Raji (cell line): ENCODE measurements around the gene MAP3K8.
A peak's percentile ranks its signal among the peaks of the same experiment; 100 is the strongest.

Experiments
- POLR2A ChIP-seq: IDR thresholded peaks from 2 replicates; pipeline ENCODE4 v1.6.1; 2011; ENCODE audit warnings: low read depth, low read length, control low read depth; ENCODE audit not compliant: insufficient read depth

The MAP3K8 gene

DNA sequence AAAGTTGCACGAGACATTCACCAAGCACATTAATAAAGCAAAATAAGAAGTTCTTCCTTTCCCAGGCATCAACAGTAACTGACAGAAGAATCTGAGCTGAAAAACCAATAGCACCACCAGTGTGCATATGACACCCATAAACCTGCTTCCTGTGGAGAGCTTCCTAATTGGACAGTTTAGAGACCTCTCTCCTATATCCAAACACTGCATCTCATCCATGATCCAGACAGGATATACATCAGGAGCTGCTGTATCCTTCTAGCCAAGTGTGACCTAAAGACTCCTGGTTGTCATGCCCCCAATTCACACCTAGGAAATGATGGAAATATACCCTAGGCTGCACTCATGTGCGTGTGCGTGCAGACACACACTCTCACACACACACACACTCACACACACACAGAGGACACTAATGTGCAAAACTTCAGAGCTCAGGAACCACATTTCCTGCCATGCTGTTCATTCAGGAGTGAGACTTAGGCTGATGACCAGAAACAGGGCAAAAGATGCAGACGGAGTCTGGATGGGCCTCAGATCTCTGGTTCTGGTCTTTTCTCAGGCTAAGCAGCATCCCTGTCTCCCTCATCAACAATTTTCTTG is 58.0 kb downstream of the MAP3K8 start:
- TF ChIP-seq POLR2A = no peak

DNA sequence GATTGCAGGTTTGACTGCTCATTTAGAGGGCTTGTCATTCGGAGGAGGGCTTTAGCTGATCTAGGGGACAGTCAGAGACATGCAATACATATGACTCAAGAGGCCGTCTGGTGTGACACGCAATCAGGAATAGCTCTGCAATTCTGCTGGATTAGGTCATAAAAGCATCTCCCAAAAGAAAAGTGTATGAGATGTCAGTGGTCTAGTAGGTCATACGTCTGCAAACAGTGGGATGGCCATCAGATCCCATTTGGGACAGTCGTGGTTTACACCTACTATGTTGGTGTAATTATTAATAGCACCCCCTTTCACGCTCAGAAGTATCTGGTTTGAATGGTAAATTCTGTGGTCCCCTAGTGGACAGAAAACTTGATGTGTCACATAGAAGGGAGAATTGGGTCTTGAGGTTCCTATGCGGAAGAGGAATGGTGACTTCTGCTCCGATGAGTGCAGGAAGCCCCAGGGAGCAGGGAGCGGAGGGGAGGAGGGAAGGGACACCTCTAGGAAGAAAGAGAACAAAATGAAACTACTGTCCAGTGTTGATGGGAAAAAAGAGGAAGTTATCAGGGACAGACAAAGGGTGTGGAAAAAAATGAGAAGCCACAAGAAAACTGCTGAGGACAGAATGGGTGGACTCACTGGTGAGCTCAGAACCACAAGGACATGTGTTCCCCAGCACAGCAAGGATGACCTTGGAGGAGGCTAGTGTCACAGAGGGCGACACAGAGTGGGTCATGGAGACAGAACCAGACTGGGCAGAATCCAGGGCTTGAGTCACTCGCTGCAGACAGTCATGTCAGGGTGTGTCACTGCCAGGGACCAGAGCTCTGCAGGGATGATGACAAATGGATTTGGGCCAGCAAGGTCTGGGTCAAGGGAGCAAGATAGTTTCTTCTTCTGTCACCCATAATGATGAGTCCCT is 59.9 kb downstream of the MAP3K8 start:
- TF ChIP-seq POLR2A = no peak

DNA sequence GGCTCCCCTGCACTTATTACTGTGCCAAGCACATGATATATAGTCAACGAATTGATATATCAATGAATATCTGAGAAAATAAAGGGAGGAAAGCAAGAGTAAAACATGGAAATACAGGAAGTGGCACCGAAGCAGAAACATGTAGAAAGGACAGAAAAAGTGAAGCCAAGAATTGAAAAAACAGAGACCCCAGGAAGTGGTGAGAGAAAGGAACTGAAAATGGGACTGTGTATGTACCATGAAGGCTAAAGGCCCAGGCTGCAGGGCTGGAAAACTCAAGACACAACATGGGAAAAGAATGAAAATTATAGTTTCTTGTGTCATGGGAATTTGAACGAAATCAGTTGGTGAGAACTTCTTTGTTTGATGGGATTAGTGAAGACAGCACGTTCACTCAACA is 60.6 kb downstream of the MAP3K8 start:
- no peak for TF ChIP-seq POLR2A

GRCh38 chr10:30495687-30496086 is 61.7 kb downstream of the MAP3K8 start:
- no peak for TF ChIP-seq POLR2A

GRCh38 chr10:30499816-30500215 is 65.8 kb downstream of the MAP3K8 start:
- no peak for TF ChIP-seq POLR2A

GRCh38 chr10:30500534-30500933 is 66.5 kb downstream of the MAP3K8 start:
- no peak for TF ChIP-seq POLR2A

GRCh38 chr10:30500963-30501504 is 67.0 kb downstream of the MAP3K8 start:
- no peak for TF ChIP-seq POLR2A

DNA sequence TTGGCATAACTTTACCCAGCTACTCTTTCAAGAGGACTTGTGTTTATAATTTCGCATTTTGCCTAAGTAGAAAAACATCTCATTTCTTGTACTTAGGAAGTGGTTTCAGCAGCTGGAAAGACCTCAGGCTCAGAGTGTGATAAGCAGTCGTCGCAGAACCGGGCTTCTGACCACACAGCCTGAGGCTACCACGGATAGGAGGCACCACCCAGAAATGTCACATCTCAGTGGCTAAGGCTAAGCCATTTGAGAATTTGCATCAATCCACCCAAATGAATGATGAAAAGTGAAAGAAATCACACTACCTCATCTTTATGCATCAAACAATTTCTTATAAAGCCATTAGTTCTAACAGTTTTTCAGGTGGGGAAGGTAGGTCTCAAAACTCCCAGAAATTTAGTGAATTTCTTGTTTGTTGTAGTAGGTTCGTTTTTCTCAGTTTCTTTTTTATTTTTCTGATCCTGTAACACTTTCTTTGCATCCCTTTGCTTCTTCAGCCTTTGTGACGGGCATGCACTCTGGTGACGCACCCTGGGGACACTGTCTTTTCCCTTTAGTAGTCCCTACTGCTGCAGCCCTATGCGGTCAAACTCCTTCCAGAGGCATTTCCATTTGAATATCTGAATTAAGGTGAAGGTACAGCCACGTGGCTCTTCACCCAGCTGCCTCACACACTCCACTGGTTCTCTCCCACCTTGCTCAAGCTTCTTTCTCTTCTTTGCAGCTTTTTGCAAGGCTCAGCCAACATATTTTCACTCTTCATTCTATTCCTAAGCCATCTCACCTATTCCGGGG is 68.5 kb downstream of the MAP3K8 start:
- peak; percentile 13; the same call in 1 of the 2 replicates for TF ChIP-seq POLR2A

DNA sequence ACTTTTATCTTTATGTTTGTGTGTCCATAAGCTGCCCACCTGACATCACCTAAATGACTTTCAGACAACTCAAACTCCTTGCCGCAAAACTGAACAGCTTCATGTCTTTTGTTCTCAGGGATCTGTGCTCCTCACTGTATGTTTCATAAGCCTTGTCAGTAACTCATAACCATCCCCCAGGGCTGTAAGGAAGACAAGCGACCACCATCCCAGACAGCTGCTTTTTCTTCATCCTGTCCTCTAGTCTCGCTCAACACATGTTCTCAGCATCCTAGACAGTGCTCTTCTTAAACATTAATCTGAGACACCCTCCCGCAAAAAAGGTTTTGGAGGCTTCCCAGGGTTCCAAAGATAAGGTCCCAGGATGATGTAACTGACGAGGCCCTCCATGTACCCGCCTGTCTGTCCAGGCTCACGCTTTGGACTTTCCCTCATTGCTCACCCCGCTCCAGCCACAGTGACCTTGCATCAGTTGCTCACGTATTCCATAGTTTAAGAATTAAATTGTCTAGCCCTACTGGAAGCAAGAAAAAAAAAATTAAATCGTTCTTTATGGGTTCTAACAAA is 69.8 kb downstream of the MAP3K8 start:
- no peak for TF ChIP-seq POLR2A

DNA sequence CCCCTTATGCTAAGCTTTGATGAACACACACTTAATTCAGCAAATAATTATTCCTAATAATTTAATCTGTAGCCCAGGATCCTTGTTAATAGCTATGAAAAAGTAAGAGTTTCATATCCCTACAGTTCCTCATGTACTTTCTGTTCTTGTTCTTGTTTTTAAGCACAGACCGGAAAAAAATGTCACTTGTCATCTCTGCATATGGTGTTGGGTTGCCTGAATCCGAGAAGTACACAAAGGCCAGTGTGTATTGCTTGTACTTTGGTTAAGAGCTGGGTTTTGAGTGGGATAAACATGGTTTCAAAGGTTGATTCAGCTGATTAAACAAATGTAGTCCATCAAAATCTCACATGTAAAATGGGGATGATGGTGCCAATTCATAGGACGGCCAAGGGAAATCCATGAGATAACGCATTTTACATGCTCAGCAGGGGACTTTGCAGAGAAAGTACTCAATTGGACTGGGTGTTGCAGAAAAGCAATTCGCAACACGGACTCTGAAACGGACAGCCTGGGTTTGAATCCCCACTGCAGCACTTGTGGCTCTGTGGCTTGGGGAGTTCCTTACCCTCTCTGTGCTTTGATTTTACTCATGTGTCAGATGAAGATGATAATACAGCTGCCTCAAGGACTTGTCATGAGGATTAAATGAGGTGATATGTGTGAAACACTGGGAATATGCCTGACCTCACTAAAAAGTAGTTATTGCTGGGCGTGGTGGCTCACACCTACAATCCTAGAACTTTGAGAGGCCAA is 71.7 kb downstream of the MAP3K8 start:
- TF ChIP-seq POLR2A = no peak

- no peak for TF ChIP-seq POLR2A
Observed at GRCh38 chr10:30509508-30509907, 75.5 kb downstream of the MAP3K8 start.

DNA sequence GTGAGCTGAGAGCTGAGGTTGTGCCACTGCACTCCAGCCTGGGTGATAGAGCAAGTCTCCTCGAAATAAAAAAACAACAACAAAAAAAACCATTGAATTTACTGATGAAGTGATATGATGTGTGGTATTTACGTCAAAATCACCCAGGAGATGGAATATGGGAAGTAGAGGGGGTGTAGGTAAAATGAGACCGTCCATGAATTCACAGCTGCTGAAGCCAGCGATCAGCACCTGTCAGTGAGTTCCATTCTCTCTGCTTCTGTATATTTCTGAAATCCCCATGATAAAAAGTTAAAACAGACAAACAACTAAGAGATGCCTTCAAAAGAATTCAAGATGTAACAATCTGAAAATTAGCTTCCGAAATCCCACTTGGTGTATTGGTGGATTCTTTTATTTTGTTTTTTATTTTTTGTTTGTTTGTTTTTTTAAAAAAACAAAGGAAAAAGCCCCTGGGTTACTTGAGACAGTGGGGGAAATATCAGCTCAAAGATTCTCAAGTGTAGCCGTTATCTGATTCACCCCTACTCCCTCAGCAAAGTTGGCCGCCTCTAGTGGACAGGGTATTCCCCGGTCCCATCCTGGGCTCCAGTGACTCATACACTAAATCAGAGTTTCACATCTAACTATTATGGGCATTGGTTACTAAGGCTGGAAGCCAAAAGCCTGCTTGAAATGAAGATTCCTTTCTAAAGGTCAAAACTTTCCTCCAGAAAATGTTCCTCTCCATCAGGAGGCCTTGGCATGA is 76.4 kb downstream of the MAP3K8 start:
- no peak for TF ChIP-seq POLR2A

- TF ChIP-seq POLR2A = no peak
Observed at GRCh38 chr10:30510932-30511700, 77.1 kb downstream of the MAP3K8 start.
